ENCODE measurements around the gene CHAD.

- TF ChIP-seq EZH2 (optimal IDR thresholded peaks at IDR 0.05; ENCODE audit: low read depth, low read length): no peak
- no peak for TF ChIP-seq CTCF (IDR thresholded peaks at IDR 0.05; ENCODE audit: low read length)
Observed at GRCh38 chr17:50424996-50425681, 43.5 kb downstream of the CHAD start.
